Measurements from ENCODE around the gene SLC26A11. TPM values are rescaled to one million over a fixed set of nuclear protein-coding genes. Genes with fewer than 3 reads are reported as not detected.
"Not testable (repeated sequence)": the region's sequence is repeated elsewhere in the genome, so short reads cannot be mapped to it uniquely, and the experiment has no call there.

SLC26A11 gene
- total RNA-seq, 1 donor from 2014 or later, result 5.9 TPM

DNA sequence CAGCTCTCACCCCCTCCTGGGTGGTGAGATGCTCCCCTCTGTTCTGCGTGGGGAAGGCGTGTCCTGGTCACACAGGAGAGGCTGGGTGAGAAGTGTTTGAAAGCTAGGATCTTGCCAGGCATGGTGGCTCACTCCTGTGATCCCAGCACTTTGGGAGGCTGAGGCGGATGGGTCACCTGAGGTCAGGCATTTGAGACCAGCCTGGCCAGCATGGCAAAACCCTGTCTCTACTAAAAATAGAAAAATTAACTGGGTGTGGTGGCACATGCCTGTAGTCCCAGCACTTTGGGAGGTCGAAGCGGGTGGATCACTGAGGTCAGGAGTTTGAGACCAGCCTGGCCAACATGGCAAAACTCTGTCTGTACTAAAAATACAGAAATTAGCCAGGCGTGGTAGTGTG lies 24.2 kb downstream of the SLC26A11 start:
- H3K4me1 Mint-ChIP-seq (ENCODE audit: low read depth); DNase-seq (ENCODE audit: low spot score); H3K9me3 Mint-ChIP-seq; H3K36me3 Mint-ChIP-seq (ENCODE audit: low read depth); H3K27ac Mint-ChIP-seq; intact Hi-C loops (cut with micrococcal nuclease); H3K27me3 Mint-ChIP-seq (ENCODE audit: insufficient read depth); H3K4me3 Mint-ChIP-seq: not testable (repeated sequence)

DNA sequence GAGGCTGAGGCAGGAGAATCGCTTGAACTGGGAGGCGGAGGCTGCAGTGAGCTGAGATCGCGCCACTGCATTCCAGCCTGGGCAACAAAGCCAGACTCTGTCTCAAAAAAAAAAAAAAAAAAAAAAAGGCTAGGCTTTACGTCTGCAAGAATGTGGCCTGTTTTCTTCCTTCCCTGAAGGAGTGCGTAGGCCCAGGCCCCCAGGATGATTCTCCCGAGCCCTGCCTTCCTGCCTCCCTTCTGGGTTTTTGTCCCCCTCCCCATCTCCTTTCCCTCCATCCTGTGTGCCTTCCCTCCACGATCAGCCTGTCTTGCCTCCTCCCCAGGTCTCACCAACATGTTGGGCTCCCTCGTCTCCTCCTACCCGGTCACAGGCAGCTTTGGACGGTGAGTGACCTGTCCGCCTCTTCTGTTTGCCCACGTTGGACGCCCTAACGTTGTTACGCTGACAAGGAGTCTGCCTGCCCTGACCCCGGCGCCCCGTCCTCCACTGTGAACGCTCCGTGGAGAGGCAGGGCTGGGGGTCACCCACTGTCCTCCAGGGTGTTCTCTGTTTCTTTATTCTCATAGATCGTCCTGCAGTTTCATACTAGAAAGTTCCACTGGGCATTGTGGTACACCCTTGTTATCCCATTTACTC lies 24.8 kb downstream of the SLC26A11 start:
- no peak overlapping the region for H3K27ac Mint-ChIP-seq
- H3K36me3 Mint-ChIP-seq (ENCODE audit: low read depth), result no peaks in the 10 kb centered on the region
- H3K4me3 Mint-ChIP-seq, result no peak overlapping the region
- no peaks in the 10 kb centered on the region for H3K4me1 Mint-ChIP-seq (ENCODE audit: low read depth)
- H3K9me3 Mint-ChIP-seq, result no peaks in the 10 kb centered on the region
- no peaks in the 10 kb centered on the region for H3K27me3 Mint-ChIP-seq (ENCODE audit: insufficient read depth)
- intact Hi-C loops (cut with micrococcal nuclease), result no loop called here
- no peak for DNase-seq (ENCODE audit: low spot score)

DNA sequence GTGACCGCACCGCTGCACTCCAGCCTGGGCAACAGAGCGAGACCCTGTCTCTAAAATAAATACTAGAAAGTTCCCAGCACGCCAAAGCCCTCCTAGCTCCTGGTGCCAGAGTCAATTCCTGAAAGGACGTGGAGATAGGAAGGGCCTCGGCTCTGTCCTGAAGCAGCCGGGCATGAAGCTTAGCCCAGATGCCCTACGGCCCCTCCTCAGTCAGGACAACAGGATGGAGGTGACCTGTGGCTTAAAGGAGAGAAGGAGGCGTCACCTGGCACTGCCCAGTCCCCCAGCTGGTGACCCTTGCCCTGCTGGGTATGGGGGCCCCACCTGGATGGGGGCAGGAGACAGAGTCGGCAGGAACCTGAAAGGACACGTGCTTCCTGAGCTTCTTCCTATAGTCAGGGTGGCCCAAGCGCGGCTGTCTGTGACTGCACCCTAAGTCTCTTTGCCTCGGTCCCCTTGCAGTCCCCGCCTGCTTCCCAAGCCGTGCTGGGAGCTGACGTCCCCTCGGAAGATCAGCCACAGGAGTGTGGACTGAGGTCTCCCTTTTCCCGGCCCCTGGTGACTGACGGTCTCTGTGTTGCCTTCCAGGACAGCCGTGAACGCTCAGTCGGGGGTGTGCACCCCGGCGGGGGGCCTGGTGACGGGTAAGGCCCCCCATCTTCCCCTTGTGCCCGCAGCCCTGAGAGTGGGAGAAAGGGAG lies 25.5 kb downstream of the SLC26A11 start:
- DNase-seq (ENCODE audit: low spot score), result no peak
- Mint-ChIP-seq H3K4me1 (ENCODE audit: low read depth) (no peaks in the 10 kb centered on the region), H3K27me3 (ENCODE audit: insufficient read depth) (no peaks in the 10 kb centered on the region), H3K27ac (no peak overlapping the region), H3K4me3 (no peak overlapping the region), H3K9me3 (no peaks in the 10 kb centered on the region), H3K36me3 (ENCODE audit: low read depth) (no peaks in the 10 kb centered on the region)
- intact Hi-C loops (cut with micrococcal nuclease), result no loop called here

DNA sequence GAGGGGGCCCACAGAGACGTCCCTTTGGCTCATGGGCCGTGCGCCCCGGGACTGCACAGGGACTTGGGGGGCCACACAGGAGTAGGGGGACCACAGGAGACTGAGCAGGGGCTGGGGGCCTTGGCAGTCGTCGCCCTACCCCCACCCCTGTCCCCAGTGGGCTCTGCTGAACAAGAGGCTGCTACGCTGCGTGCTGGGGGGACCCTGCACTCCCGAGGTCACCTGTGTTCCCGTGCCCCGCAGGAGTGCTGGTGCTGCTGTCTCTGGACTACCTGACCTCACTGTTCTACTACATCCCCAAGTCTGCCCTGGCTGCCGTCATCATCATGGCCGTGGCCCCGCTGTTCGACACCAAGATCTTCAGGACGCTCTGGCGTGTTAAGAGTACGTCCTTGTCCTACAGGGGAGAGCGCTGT lies 26.0 kb downstream of the SLC26A11 start:
- Mint-ChIP-seq H3K4me1 (ENCODE audit: low read depth) (no peaks in the 10 kb centered on the region), H3K9me3 (no peaks in the 10 kb centered on the region), H3K4me3 (no peak overlapping the region), H3K36me3 (ENCODE audit: low read depth) (no peaks in the 10 kb centered on the region), H3K27ac (no peak overlapping the region), H3K27me3 (ENCODE audit: insufficient read depth) (no peaks in the 10 kb centered on the region)
- intact Hi-C loops (cut with micrococcal nuclease), result no loop called here
- no peak for DNase-seq (ENCODE audit: low spot score)

DNA sequence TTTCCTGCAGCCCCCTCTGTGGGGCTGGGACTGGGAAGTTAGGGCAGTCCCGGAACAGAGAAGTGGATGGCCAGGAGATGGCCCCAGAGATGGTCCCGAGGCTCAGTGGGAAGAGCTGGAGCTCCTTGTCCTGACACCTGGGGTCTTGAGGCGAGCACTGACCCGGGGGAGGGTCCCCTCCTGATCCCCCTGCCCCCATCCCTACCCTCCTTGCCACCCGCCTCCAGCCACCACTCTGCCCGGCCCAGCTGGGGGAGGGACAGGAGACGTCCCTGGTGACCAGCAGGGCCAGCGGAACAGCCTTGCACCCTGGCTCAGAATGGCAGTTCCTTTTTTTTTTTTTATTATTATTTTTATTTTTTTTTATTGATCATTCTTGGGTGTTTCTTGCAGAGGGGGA lies 26.5 kb downstream of the SLC26A11 start:
- intact Hi-C loops (cut with micrococcal nuclease), result no loop called here
- Mint-ChIP-seq H3K4me3 (no peak overlapping the region), H3K9me3 (no peaks in the 10 kb centered on the region), H3K4me1 (ENCODE audit: low read depth) (peaks cover 2% of the 10 kb centered on the region), H3K27ac (no peak overlapping the region), H3K36me3 (ENCODE audit: low read depth) (no peaks in the 10 kb centered on the region), H3K27me3 (ENCODE audit: insufficient read depth) (no peaks in the 10 kb centered on the region)
- no peak for DNase-seq (ENCODE audit: low spot score)

DNA sequence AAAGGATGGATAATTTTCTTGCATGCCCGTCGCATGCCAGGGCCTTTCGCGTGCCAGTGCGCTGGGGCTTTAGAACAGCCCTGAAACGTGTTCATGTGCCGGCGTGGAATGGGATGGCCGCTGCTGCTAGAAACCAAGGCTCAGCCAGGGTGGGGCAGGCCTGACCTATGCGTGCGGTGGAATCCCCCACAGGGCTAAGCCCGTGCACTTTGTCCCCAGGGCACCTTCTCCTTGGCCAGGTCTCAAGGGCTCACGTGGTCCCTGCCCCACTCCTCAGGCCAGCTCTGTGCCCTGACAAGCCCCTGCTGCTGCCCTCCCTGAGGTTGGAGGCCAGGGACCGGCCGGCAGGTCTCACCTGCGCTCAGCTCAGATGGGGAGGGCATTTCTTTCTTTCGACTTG lies 27.3 kb downstream of the SLC26A11 start:
- peaks cover 10% of the 10 kb centered on the region for H3K4me1 Mint-ChIP-seq (ENCODE audit: low read depth)
- H3K4me3 Mint-ChIP-seq, result no peak overlapping the region
- no peak for DNase-seq (ENCODE audit: low spot score)
- H3K9me3 Mint-ChIP-seq, result no peaks in the 10 kb centered on the region
- no peaks in the 10 kb centered on the region for H3K27me3 Mint-ChIP-seq (ENCODE audit: insufficient read depth)
- no peak overlapping the region for H3K27ac Mint-ChIP-seq
- no peaks in the 10 kb centered on the region for H3K36me3 Mint-ChIP-seq (ENCODE audit: low read depth)
- intact Hi-C loops (cut with micrococcal nuclease), result no loop called here

DNA sequence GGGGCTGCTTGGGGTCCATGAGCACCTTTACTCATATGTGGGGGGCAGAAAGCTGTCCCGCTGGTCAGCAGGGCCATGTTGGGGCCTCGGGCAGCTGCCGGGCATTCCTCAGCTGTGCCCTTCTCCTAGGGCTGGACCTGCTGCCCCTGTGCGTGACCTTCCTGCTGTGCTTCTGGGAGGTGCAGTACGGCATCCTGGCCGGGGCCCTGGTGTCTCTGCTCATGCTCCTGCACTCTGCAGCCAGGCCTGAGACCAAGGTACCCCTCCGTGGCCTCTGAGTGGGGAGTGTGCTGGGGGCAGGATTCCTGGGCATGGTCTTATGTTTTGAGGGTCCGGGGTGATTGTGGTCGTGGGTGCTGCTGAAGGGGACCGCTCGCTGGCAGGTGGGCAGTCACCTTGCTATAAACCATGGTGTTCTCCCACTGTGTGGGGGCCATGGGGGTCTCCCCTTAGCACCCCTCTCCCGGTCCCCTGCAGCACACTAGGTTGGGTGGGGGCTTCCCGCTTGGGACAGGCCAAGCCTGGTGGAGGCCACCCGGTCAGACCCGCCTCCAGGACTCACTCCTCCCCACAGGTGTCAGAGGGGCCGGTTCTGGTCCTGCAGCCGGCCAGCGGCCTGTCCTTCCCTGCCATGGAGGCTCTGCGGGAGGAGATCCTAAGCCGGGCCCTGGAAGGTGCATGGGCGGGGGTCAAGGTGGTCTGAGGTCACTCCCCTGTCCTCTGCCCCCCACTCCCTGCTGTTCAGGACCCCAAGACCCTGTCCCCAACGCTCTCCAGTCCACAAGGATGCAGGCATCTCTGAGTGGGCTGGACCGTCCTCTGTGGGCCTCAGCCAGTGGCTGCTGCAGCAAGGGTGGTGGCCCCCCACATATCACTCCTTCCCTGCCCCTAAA lies 28.0 kb downstream of the SLC26A11 start:
- no peak overlapping the region for H3K27ac Mint-ChIP-seq
- no peaks in the 10 kb centered on the region for H3K27me3 Mint-ChIP-seq (ENCODE audit: insufficient read depth)
- intact Hi-C loops (cut with micrococcal nuclease), result no loop called here
- DNase-seq (ENCODE audit: low spot score), result no peak
- no peaks in the 10 kb centered on the region for H3K9me3 Mint-ChIP-seq
- H3K4me1 Mint-ChIP-seq (ENCODE audit: low read depth), result peaks cover 17% of the 10 kb centered on the region
- no peaks in the 10 kb centered on the region for H3K36me3 Mint-ChIP-seq (ENCODE audit: low read depth)
- H3K4me3 Mint-ChIP-seq, result no peak overlapping the region

DNA sequence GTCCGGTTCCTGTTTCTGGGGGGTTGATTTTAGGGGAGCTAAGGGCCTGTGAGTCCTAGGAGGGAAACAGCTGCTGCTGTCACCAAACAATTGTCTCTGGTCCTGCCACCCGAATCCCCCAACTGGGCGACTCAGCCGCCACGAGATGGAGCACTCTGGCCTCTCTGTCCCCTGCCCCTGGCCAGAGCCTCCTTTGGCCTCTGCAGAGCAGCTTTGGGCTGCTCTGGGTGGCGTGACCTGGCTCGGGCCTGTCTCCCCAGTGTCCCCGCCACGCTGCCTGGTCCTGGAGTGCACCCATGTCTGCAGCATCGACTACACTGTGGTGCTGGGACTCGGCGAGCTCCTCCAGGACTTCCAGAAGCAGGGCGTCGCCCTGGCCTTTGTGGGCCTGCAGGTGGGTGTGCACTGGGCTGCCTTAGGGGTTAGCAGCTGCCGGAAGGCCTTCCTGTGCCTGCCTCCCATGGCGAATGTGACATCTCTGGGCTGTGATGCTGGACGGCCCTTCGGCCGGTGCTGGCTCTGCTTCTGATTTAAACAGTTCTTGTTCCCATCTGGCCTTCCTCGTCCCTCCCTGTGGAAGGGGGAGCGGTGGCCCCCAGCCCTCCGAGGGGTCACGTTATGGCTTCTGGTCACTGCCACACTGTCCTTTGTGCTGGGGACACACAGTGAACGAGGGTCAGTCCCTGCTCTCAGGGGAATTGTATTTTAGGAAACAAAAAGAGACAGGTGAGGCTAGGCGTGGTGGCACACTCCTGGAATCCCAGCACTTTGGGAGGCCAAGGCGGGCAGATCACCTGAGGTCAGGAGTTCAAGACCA lies 28.9 kb downstream of the SLC26A11 start:
- no peak overlapping the region for H3K4me3 Mint-ChIP-seq

DNA sequence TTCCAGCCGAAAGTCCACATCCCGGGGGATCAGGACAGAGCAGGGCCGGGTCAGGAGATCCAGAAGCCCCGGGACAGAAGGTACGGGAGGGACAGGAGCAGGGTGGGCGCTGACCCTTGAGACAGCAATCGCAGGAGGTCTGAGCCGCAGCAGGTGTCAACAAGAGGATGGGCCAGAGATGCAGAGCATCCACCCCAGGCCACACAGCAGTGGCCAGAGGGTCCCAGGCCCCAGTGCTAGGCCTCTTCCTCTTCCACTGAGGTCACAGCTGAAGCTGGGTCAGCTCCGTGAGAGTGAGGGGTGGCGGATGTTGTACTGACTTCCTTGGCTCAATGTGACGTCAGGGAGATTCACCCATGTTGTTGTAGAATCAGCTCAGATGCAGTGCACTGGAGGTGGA lies 31.7 kb downstream of the SLC26A11 start:
- Mint-ChIP-seq H3K4me3 (no peak overlapping the region), H3K9me3 (no peaks in the 10 kb centered on the region), H3K27me3 (ENCODE audit: insufficient read depth) (no peaks in the 10 kb centered on the region), H3K27ac (peak overlapping the region; percentile 74), H3K36me3 (ENCODE audit: low read depth) (peaks cover 2% of the 10 kb centered on the region), H3K4me1 (ENCODE audit: low read depth) (peaks cover 46% of the 10 kb centered on the region)
- intact Hi-C loops (cut with micrococcal nuclease), result loop anchor here (2.0 to 5.0 kb wide), 4 partner anchors 33 to 245 kb away; partner anchors contain the start of gene GAA
- no peak for DNase-seq (ENCODE audit: low spot score)

More for the DNA sequence above, 28.9 kb downstream of the SLC26A11 start:
- intact Hi-C loops (cut with micrococcal nuclease), result no loop called here
- H3K4me1 Mint-ChIP-seq (ENCODE audit: low read depth), result peaks cover 26% of the 10 kb centered on the region
- no peak for DNase-seq (ENCODE audit: low spot score)
- H3K9me3 Mint-ChIP-seq, result no peaks in the 10 kb centered on the region
- no peak overlapping the region for H3K27ac Mint-ChIP-seq
- no peaks in the 10 kb centered on the region for H3K36me3 Mint-ChIP-seq (ENCODE audit: low read depth)
- no peaks in the 10 kb centered on the region for H3K27me3 Mint-ChIP-seq (ENCODE audit: insufficient read depth)

DNA sequence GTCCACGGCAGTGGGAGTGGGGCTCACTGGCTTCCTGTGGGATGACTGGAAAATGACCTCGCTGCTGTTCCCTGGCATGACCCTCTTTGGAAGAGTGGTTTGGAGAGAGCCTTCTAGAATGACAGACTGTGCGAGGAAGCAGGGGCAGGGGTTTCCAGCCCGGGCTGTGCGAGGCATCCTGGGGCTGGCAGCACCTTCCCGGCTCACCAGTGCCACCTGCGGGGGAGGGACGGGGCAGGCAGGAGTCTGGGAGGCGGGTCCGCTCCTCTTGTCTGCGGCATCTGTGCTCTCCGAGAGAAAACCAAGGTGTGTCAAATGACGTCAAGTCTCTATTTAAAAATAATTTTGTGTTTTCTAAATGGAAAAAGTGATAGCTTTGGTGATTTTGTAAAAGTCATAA lies 32.6 kb downstream of the SLC26A11 start:
- H3K27me3 Mint-ChIP-seq (ENCODE audit: insufficient read depth), result no peaks in the 10 kb centered on the region
- no peak overlapping the region for H3K4me3 Mint-ChIP-seq
- H3K4me1 Mint-ChIP-seq (ENCODE audit: low read depth), result peaks cover 53% of the 10 kb centered on the region
- H3K36me3 Mint-ChIP-seq (ENCODE audit: low read depth), result peaks cover 2% of the 10 kb centered on the region
- no peaks in the 10 kb centered on the region for H3K9me3 Mint-ChIP-seq
- intact Hi-C loops (cut with micrococcal nuclease), result loop anchor here (1.0 to 5.0 kb wide), 5 partner anchors 34 to 246 kb away; partner anchors contain the start of gene GAA
- peak overlapping the region; percentile 74 for H3K27ac Mint-ChIP-seq
- DNase-seq (ENCODE audit: low spot score), result peak; percentile 86

DNA sequence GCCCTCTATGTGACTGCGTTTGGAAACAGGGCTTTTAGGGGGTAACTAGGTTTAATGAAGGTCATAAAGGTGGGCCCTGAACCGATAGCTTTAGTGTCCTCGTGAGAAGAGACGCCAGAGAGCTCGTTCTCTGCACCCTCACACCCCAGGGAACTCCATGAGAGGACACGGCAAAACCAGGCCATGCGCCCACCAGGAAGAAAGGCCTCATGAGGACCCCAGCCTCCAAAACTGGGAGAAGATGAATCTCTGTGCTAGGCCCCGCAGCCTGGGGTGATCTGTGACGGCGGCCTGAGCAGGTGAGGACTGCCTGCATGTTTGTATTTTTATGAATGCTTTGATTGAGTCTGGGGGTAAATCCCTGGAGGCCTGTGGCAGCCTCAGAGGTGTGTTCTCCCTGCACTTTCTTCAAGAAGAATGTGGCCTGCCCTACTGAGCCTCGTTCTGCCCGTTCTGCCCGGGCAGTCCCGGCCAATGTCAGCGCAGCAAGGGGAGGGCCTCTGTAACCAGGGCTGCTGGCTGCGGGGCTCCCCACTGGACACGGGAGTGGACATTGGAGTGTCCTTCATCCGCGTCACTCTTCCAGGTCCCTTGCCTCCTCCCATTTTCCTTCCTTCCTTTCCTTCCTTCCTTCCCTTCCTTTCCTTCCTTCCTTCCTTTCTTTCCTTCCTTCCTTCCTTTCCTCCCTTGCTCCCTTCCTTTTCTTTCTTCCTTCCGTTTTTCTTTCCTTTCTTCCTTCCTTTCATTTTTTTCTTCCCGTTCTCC lies 33.6 kb downstream of the SLC26A11 start:
- H3K4me1 Mint-ChIP-seq (ENCODE audit: low read depth), result peaks cover 63% of the 10 kb centered on the region
- no peaks in the 10 kb centered on the region for H3K9me3 Mint-ChIP-seq
- H3K27me3 Mint-ChIP-seq (ENCODE audit: insufficient read depth), result no peaks in the 10 kb centered on the region
- H3K27ac Mint-ChIP-seq, result peak overlapping the region; percentile 91
- DNase-seq (ENCODE audit: low spot score), result no peak
- peaks cover 2% of the 10 kb centered on the region for H3K36me3 Mint-ChIP-seq (ENCODE audit: low read depth)
- intact Hi-C loops (cut with micrococcal nuclease), result loop anchor here (1.0 to 5.0 kb wide), 6 partner anchors 9 to 247 kb away; partner anchors contain the start of gene GAA
- H3K4me3 Mint-ChIP-seq, result peak overlapping the region; percentile 35

Measured in activated T-helper 1 cell treated with anti-CD3 and anti-CD28 coated beads, Interleukin-12 subunit alpha, Interleukin-12 subunit beta, Interleukin-2, Interleukin-4 antibody, amounts not matched to agents 30 ng/mL and 10 ng/mL and 1 ng/mL, durations not matched to agents 14 hours and 24 hours and 36 hours (primary cell).